Right lobe of liver (tissue), 6 donors: ENCODE results near the gene ARHGEF19. TPM values are rescaled to one million over a fixed set of nuclear protein-coding genes. Genes with fewer than 3 reads are reported as not detected.

Experiments used
- ATAC-seq, 4 donors: fragments of 200-7000 bp; cut with Tn5 transposase; one replicate each; pipeline ENCODE4 v1.9.1; 2020; ENCODE audit warnings: mild to moderate bottlenecking in 4 of 4, moderate library complexity in 4 of 4
- DNase-seq, 3 donors: peaks; one replicate each; pipeline ENCODE4 v3.0.0-alpha.2; 2020
- H3K27ac ChIP-seq, 3 donors: fragments of 200-600 bp; one replicate each; pipeline ENCODE4 v1.8.0; 2022
- H3K27me3 ChIP-seq, 2 donors: fragments of 200-600 bp; one replicate each; pipeline ENCODE4 v1.8.0; 2022
- H3K36me3 ChIP-seq, 4 donors: fragments of 200-600 bp; sonication (generic) in 1 of 4; one replicate each; pipeline versions ENCODE4 v1.5.1 to v1.8.0; 2017 to 2022; ENCODE audit warnings: control low read depth in 1 of 4
- H3K4me1 ChIP-seq, 4 donors: fragments of 200-600 bp; sonication (generic) in 1 of 4; one replicate each; pipeline versions ENCODE4 v1.5.1 to v1.8.0; 2017 to 2022; ENCODE audit warnings: control low read depth in 1 of 4
- H3K4me3 ChIP-seq, 3 donors: fragments of 200-600 bp; one replicate each; pipeline ENCODE4 v1.8.0; 2022
- H3K9me3 ChIP-seq, 4 donors: fragments of 200-600 bp; sonication (generic) in 1 of 4; one replicate each; pipeline versions ENCODE4 v1.5.1 to v1.8.0; 2017 to 2022; ENCODE audit warnings: control low read depth in 1 of 4
- CTCF ChIP-seq, 4 donors: fragments of 200-600 bp in 3 of 4; fragments of 450-650 bp in 1 of 4; IDR thresholded peaks; one replicate each; pipeline versions ENCODE4 v1.5.1 to v1.8.0; 2016 to 2022; ENCODE audit warnings: antibody characterized with exemption in 4 of 4, mild to moderate bottlenecking in 2 of 4
- POLR2A ChIP-seq: fragments of 450-650 bp; IDR thresholded peaks from one replicate; pipeline ENCODE4 v1.6.1; 2017; ENCODE audit warnings: antibody characterized with exemption, mild to moderate bottlenecking
- WGBS: methylation state at CpG from one replicate; pipeline ENCODE4 v1.1.6; 2018; ENCODE audit warnings: low coverage, low lambda C conversion rate; ENCODE audit not compliant: insufficient coverage; ENCODE audit errors: missing lambda C conversion rate; 5-methylcytosine and 5-hydroxymethylcytosine counted together
- intact Hi-C, 2 donors: fragments of 100-400 bp; cut with DNase I; formaldehyde crosslinking; loops; one replicate each; pipeline versions ENCODE4 v1.11.2 to v1.14.1; 2022
- total RNA-seq, 6 experiments: library from RNA; depleted of rRNA in 2 of 6; stranded (reverse); fragments of >200 nt in 2 of 6; fragmentation: NEBNext Ultra II Directional in 3 of 6; extraction: Animal tissue kit (Norgen Biotek cat#: 25700) in 3 of 6; gene quantifications; one replicate each; pipeline versions ENCODE4 v1.1.0 to v1.2.4, GENCODE V29; 2016 to 2023
- donor health status: DM: no; HTN: yes; CAD: no.
- donor health status: DM: no; HTN: no; CAD: no.
- donor health status: DM: no; HTN: no; CAD: no.
- donor health status: DM: no; HTN: yes; CAD: no.
- donor health status: DM: no; HTN: yes; CAD: no.

Gene ARHGEF19
- total RNA-seq, 6 experiments from 2014 or later = 0.31 to 2.8 (median 1.5) TPM

GRCh38 chr1:16183179-16183578 lies 29.3 kb downstream of the ARHGEF19 start:
- no peak for TF ChIP-seq CTCF (IDR thresholded peaks at IDR 0.05)
- TF ChIP-seq POLR2A = peak; percentile 47
- peak; percentile 4 to 36 (median 23) for ATAC-seq

GRCh38 chr1:16181887-16182719 lies 30.3 kb downstream of the ARHGEF19 start:
- 43% methylated on average over 16 of the region's 18 CpGs for WGBS
- TF ChIP-seq POLR2A (peak; percentile 59), CTCF (IDR thresholded peaks at IDR 0.05) (no peak)
- no peaks in the 10 kb centered on the region for H3K9me3 ChIP-seq
- peak; percentile 36 to 73 (median 62) for ATAC-seq
- peak overlapping the region; percentile 79 to 95 (median 91) for H3K27ac ChIP-seq
- no peak overlapping the region for H3K4me3 ChIP-seq
- DNase-seq = peak; percentile 66 to 86 (median 83)
- peaks cover 0 to 76% (median 33%) of the 10 kb centered on the region in 4 donors for H3K4me1 ChIP-seq
- no peaks in the 10 kb centered on the region for H3K36me3 ChIP-seq
- H3K27me3 ChIP-seq = no peaks in the 10 kb centered on the region
- intact Hi-C loops = loop anchor here in 1 of 2 donors (5.0 kb wide), 1 partner anchor 40 kb away; no protein-coding TSS in a partner anchor

More at GRCh38 chr1:16183179-16183578, 29.3 kb downstream of the ARHGEF19 start:
- Histone ChIP-seq H3K27ac (peak overlapping the region in 2 of 3 donors; percentile 79 to 95), H3K27me3 (no peaks in the 10 kb centered on the region), H3K9me3 (no peaks in the 10 kb centered on the region), H3K36me3 (no peaks in the 10 kb centered on the region), H3K4me1 (peaks cover 0 to 72% (median 29%) of the 10 kb centered on the region in 4 donors), H3K4me3 (no peak overlapping the region)
- peak in 2 of 3 donors; percentile 75 to 88 for DNase-seq
- intact Hi-C loops = loop anchor here in 1 of 2 donors (5.0 kb wide), 1 partner anchor 41 kb away; no protein-coding TSS in a partner anchor
- WGBS = 27% methylated on average over 10 of the region's 13 CpGs

- Histone ChIP-seq H3K4me1 (peaks cover 0 to 85% (median 44%) of the 10 kb centered on the region in 4 donors), H3K27ac (peak overlapping the region in 2 of 3 donors; percentile 79 to 95)
Observed at GRCh38 chr1:16180291-16180824, 32.1 kb downstream of the ARHGEF19 start.

More at GRCh38 chr1:16180291-16180824, 32.1 kb downstream of the ARHGEF19 start:
- Histone ChIP-seq H3K4me3 (no peak overlapping the region), H3K9me3 (no peaks in the 10 kb centered on the region), H3K36me3 (no peaks in the 10 kb centered on the region), H3K27me3 (no peaks in the 10 kb centered on the region)
- WGBS = 76% methylated on average over 10 of the region's 13 CpGs
- ATAC-seq (no peak), DNase-seq (no peak)
- intact Hi-C loops = loop anchor here in 1 of 2 donors (5.0 kb wide), 1 partner anchor 38 kb away; no protein-coding TSS in a partner anchor
- TF ChIP-seq CTCF (IDR thresholded peaks at IDR 0.05) (no peak), POLR2A (no peak)
